ENCODE measurements around the gene CACNA1G. TPM values are rescaled to one million over a fixed set of nuclear protein-coding genes. Genes with fewer than 3 reads are reported as not detected.

Gene CACNA1G
- total RNA-seq, 2 donors from 2014 or later = 0.84 to 1.1 TPM

GRCh38 chr17:50566886-50567285 lies 6.4 kb downstream of the CACNA1G start:
- H3K36me3 ChIP-seq (ENCODE audit: control insufficient read depth, insufficient read depth, low read length) = no peaks in the 10 kb centered on the region
- no peak overlapping the region for H3K4me3 ChIP-seq (ENCODE audit: low read length)
- H3K9me3 ChIP-seq (ENCODE audit: control insufficient read depth, low read length) = no peaks in the 10 kb centered on the region
- H3K9ac ChIP-seq (ENCODE audit: extremely low read depth, low read length, poor library complexity, severe bottlenecking) = no peak overlapping the region
- no peak for TF ChIP-seq CTCF (conservative IDR thresholded peaks at IDR 0.05)
- no peak overlapping the region for H3K27ac Mint-ChIP-seq
- H3K4me1 Mint-ChIP-seq = peaks cover 22% of the 10 kb centered on the region
- DNase-seq = no peak
- 64% methylated on average over 2 of the region's 2 CpGs; no CpG with 5 or more reads in 1 of the 2 experiments for WGBS, 2 experiments (ENCODE audit: insufficient coverage in 1 of 2, insufficient read length in 1 of 2)
- peaks cover 69% of the 10 kb centered on the region for H3K27me3 Mint-ChIP-seq (ENCODE audit: insufficient read depth)
- H3K27me3 ChIP-seq (ENCODE audit: control insufficient read depth, insufficient read depth, low read length, poor library complexity, severe bottlenecking) = peaks cover 55% of the 10 kb centered on the region
- no peaks in the 10 kb centered on the region for H3K36me3 Mint-ChIP-seq (ENCODE audit: low read depth)
- no peak overlapping the region for H3K27ac ChIP-seq (ENCODE audit: low read depth, low read length)
- no peaks in the 10 kb centered on the region for H3K9me3 Mint-ChIP-seq
- no peak overlapping the region for H3K4me3 Mint-ChIP-seq
- H3K4me1 ChIP-seq (ENCODE audit: control insufficient read depth, insufficient read depth, low read length) = peaks cover 4% of the 10 kb centered on the region

GRCh38 chr17:50568659-50569058 lies 8.1 kb downstream of the CACNA1G start:
- Mint-ChIP-seq H3K4me3 (no peak overlapping the region), H3K4me1 (peaks cover 16% of the 10 kb centered on the region), H3K9me3 (no peaks in the 10 kb centered on the region), H3K36me3 (ENCODE audit: low read depth) (no peaks in the 10 kb centered on the region), H3K27me3 (ENCODE audit: insufficient read depth) (peaks cover 52% of the 10 kb centered on the region), H3K27ac (no peak overlapping the region)
- Histone ChIP-seq H3K36me3 (ENCODE audit: control insufficient read depth, insufficient read depth, low read length) (no peaks in the 10 kb centered on the region), H3K4me3 (ENCODE audit: low read length) (no peak overlapping the region), H3K27me3 (ENCODE audit: control insufficient read depth, insufficient read depth, low read length, poor library complexity, severe bottlenecking) (peaks cover 38% of the 10 kb centered on the region), H3K27ac (ENCODE audit: low read depth, low read length) (no peak overlapping the region), H3K9ac (ENCODE audit: extremely low read depth, low read length, poor library complexity, severe bottlenecking) (no peak overlapping the region), H3K4me1 (ENCODE audit: control insufficient read depth, insufficient read depth, low read length) (no peaks in the 10 kb centered on the region), H3K9me3 (ENCODE audit: control insufficient read depth, low read length) (no peaks in the 10 kb centered on the region)
- WGBS, 2 experiments (ENCODE audit: insufficient coverage in 1 of 2, insufficient read length in 1 of 2) = 93% methylated on average over 11 of the region's 12 CpGs; no CpG with 5 or more reads in 1 of the 2 experiments
- TF ChIP-seq CTCF (conservative IDR thresholded peaks at IDR 0.05) = no peak
- no peak for DNase-seq

GRCh38 chr17:50569592-50569991 lies 9.1 kb downstream of the CACNA1G start:
- H3K27ac Mint-ChIP-seq = no peak overlapping the region
- no peaks in the 10 kb centered on the region for H3K36me3 Mint-ChIP-seq (ENCODE audit: low read depth)
- Histone ChIP-seq H3K27me3 (ENCODE audit: control insufficient read depth, insufficient read depth, low read length, poor library complexity, severe bottlenecking) (peaks cover 28% of the 10 kb centered on the region), H3K36me3 (ENCODE audit: control insufficient read depth, insufficient read depth, low read length) (no peaks in the 10 kb centered on the region), H3K4me1 (ENCODE audit: control insufficient read depth, insufficient read depth, low read length) (no peaks in the 10 kb centered on the region), H3K4me3 (ENCODE audit: low read length) (no peak overlapping the region), H3K9me3 (ENCODE audit: control insufficient read depth, low read length) (no peaks in the 10 kb centered on the region), H3K27ac (ENCODE audit: low read depth, low read length) (no peak overlapping the region), H3K9ac (ENCODE audit: extremely low read depth, low read length, poor library complexity, severe bottlenecking) (no peak overlapping the region)
- DNase-seq = no peak
- peaks cover 17% of the 10 kb centered on the region for H3K4me1 Mint-ChIP-seq
- H3K4me3 Mint-ChIP-seq = no peak overlapping the region
- H3K27me3 Mint-ChIP-seq (ENCODE audit: insufficient read depth) = peaks cover 42% of the 10 kb centered on the region
- no peaks in the 10 kb centered on the region for H3K9me3 Mint-ChIP-seq
- 83 to 89% methylated on average over 1 to 7 of the region's 7 CpGs for WGBS, 2 experiments (ENCODE audit: insufficient coverage in 1 of 2, insufficient read length in 1 of 2)
- no peak for TF ChIP-seq CTCF (conservative IDR thresholded peaks at IDR 0.05)

Measured in endodermal cell (in vitro differentiated cells).